Measurements from ENCODE around the gene OR6C70. TPM values are rescaled to one million over a fixed set of nuclear protein-coding genes. Genes with fewer than 3 reads are reported as not detected.

The OR6C70 gene
- total RNA-seq, 1 experiment from 2014 or later: not detected

DNA sequence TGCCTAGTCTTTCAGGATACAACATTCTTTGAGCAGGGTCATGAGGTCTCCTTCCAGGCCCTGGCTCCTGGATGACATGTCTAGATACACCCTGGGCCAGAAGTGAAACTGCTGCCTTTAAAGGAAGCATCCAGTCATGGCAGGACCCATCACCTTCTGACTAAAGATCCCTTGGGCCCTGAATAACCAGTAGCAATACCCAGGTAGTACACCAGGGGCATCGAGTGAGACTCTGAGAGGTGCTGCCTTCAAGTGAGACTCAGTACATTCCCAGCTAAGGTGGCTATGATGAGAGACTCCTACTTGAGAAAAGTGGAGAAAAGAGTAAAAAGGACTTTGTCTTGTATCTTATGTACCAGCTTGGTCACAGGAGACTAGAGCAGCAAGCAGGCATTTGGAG, 45.8 kb upstream of the OR6C70 start:
- TF ChIP-seq, protein P1, sequence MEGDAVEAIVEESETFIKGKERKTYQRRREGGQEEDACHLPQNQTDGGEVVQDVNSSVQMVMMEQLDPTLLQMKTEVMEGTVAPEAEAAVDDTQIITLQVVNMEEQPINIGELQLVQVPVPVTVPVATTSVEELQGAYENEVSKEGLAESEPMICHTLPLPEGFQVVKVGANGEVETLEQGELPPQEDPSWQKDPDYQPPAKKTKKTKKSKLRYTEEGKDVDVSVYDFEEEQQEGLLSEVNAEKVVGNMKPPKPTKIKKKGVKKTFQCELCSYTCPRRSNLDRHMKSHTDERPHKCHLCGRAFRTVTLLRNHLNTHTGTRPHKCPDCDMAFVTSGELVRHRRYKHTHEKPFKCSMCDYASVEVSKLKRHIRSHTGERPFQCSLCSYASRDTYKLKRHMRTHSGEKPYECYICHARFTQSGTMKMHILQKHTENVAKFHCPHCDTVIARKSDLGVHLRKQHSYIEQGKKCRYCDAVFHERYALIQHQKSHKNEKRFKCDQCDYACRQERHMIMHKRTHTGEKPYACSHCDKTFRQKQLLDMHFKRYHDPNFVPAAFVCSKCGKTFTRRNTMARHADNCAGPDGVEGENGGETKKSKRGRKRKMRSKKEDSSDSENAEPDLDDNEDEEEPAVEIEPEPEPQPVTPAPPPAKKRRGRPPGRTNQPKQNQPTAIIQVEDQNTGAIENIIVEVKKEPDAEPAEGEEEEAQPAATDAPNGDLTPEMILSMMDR (IDR thresholded peaks at IDR 0.05): no peak
- TF ChIP-seq TCF7L2 (IDR thresholded peaks at IDR 0.05; ENCODE audit: low read depth, low read length) (no peak), SIN3A (IDR thresholded peaks at IDR 0.05; ENCODE audit: borderline replicate concordance, insufficient read depth, low read depth, low read length) (no peak), POLR2AphosphoS5 (IDR thresholded peaks at IDR 0.05; ENCODE audit: low read depth, low read length) (no peak)
- TF ChIP-seq, protein P2, sequence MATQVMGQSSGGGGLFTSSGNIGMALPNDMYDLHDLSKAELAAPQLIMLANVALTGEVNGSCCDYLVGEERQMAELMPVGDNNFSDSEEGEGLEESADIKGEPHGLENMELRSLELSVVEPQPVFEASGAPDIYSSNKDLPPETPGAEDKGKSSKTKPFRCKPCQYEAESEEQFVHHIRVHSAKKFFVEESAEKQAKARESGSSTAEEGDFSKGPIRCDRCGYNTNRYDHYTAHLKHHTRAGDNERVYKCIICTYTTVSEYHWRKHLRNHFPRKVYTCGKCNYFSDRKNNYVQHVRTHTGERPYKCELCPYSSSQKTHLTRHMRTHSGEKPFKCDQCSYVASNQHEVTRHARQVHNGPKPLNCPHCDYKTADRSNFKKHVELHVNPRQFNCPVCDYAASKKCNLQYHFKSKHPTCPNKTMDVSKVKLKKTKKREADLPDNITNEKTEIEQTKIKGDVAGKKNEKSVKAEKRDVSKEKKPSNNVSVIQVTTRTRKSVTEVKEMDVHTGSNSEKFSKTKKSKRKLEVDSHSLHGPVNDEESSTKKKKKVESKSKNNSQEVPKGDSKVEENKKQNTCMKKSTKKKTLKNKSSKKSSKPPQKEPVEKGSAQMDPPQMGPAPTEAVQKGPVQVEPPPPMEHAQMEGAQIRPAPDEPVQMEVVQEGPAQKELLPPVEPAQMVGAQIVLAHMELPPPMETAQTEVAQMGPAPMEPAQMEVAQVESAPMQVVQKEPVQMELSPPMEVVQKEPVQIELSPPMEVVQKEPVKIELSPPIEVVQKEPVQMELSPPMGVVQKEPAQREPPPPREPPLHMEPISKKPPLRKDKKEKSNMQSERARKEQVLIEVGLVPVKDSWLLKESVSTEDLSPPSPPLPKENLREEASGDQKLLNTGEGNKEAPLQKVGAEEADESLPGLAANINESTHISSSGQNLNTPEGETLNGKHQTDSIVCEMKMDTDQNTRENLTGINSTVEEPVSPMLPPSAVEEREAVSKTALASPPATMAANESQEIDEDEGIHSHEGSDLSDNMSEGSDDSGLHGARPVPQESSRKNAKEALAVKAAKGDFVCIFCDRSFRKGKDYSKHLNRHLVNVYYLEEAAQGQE (IDR thresholded peaks at IDR 0.05; ENCODE audit: insufficient read depth in 1 of 2, low read depth in 2 of 2, low read length in 1 of 2): no peak
- no peak overlapping the region for H3K4me3 ChIP-seq (ENCODE audit: low read depth in 2 of 2, low read length in 2 of 2)
- no TSS peak for BruUV-seq (replicated peaks)
- no peaks in the 10 kb centered on the region for H3K36me3 ChIP-seq (ENCODE audit: control insufficient read depth, insufficient read depth, low read length)
- no peaks in the 10 kb centered on the region for H3K9me3 ChIP-seq (ENCODE audit: control insufficient read depth, insufficient read depth, low read depth, low read length)
- CTCF ChIA-PET: interaction anchor here (0.7 kb wide), 1 partner anchor 123 kb away, joined by 3 read pairs; no protein-coding TSS in a partner anchor
- no peaks in the 10 kb centered on the region; the same call in 1 of the 2 replicates for H3K27me3 ChIP-seq (ENCODE audit: control insufficient read depth, insufficient read depth, low read length)
- intact Hi-C loops (cut with micrococcal nuclease; ENCODE audit: unreplicated experiment): no loop called here
- in situ Hi-C loops (cut with HindIII; ENCODE audit: low pct_unique_long_range_greater_than_20kb, low sequenced_read_pairs): no loop called here
- no peak for DNase-seq (ENCODE audit: low read depth, low spot score)
- ATAC-seq: no peak
- H3K4me1 ChIP-seq (ENCODE audit: control insufficient read depth, insufficient read depth, low read length): no peaks in the 10 kb centered on the region
- H3K27ac ChIP-seq (ENCODE audit: low read length): no peak overlapping the region
- POLR2A ChIA-PET: no interaction called here

DNA sequence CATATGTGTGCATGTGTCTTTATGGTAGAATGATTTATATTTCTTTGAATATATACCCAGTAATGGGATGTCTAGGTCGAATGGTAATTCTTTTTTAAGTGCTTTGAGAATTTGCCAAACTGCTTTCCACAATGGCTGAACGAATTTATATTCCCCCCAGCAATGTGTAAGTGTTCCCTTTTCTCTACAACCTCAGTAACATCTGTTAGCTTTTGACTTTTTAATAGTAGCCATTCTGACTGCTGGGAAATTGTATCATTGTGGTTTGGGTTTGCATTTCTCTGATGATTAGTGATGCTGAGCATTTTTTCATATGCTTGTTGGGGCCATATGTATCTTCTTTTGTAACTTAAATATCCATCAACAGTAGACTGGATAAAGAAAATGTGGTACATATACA, 31.7 kb upstream of the OR6C70 start:
- H3K27me3 ChIP-seq (ENCODE audit: control insufficient read depth, insufficient read depth, low read length): peaks cover 2% of the 10 kb centered on the region; the same call in 1 of the 2 replicates
- H3K27ac ChIP-seq (ENCODE audit: low read length): no peak overlapping the region
- no peak for ATAC-seq
- H3K4me1 ChIP-seq (ENCODE audit: control insufficient read depth, insufficient read depth, low read length): no peaks in the 10 kb centered on the region
- CTCF ChIA-PET: no interaction called here
- POLR2A ChIA-PET: no interaction called here
- intact Hi-C loops (cut with micrococcal nuclease; ENCODE audit: unreplicated experiment) (no loop called here), in situ Hi-C loops (cut with HindIII; ENCODE audit: low pct_unique_long_range_greater_than_20kb, low sequenced_read_pairs) (no loop called here)
- no peak for DNase-seq (ENCODE audit: low read depth, low spot score)
- no peaks in the 10 kb centered on the region for H3K9me3 ChIP-seq (ENCODE audit: control insufficient read depth, insufficient read depth, low read depth, low read length)
- no peak overlapping the region for H3K4me3 ChIP-seq (ENCODE audit: low read depth in 2 of 2, low read length in 2 of 2)
- no peaks in the 10 kb centered on the region for H3K36me3 ChIP-seq (ENCODE audit: control insufficient read depth, insufficient read depth, low read length)
- no TSS peak for BruUV-seq (replicated peaks)
- TF ChIP-seq, protein P1 (IDR thresholded peaks at IDR 0.05): no peak
- TF ChIP-seq TCF7L2 (IDR thresholded peaks at IDR 0.05; ENCODE audit: low read depth, low read length): no peak
- no peak for TF ChIP-seq SIN3A (IDR thresholded peaks at IDR 0.05; ENCODE audit: borderline replicate concordance, insufficient read depth, low read depth, low read length)
- no peak for TF ChIP-seq POLR2AphosphoS5 (IDR thresholded peaks at IDR 0.05; ENCODE audit: low read depth, low read length)
